Activated CD4-positive, alpha-beta memory T cell treated with anti-CD3 and anti-CD28 coated beads, Interleukin-2, amount 10 ng/mL, durations not matched to agents 7 days and 5 days (primary cell): ENCODE results near the gene NEDD4L. TPM values are rescaled to one million over a fixed set of nuclear protein-coding genes. Genes with fewer than 3 reads are reported as not detected.
"Not testable (repeated sequence)": the region's sequence is repeated elsewhere in the genome, so short reads cannot be mapped to it uniquely, and the experiment has no call there.

Experiments
- CTCF ChIA-PET: fragments of 350-600 bp; sonication (Branson Sonifier 250); formaldehyde crosslinking; loops from one replicate; lab custom pipeline; 2021; ENCODE audit warnings: antibody characterized with exemption, inconsistent platforms; lab: Charles Lee
- POLR2A ChIA-PET: fragments of 350-600 bp; sonication (Branson Sonifier 250); formaldehyde crosslinking; loops from one replicate; lab custom pipeline; 2021; ENCODE audit warnings: antibody characterized with exemption; lab: Charles Lee
- DNase-seq: peaks from one replicate; pipeline ENCODE4 v3.0.0-alpha.2; 2020
- H3K27ac Mint-ChIP-seq: one replicate; pipeline ENCODE4 v1.8.0; 2021; ENCODE audit warnings: mild to moderate bottlenecking, mixed read lengths
- H3K27me3 Mint-ChIP-seq: one replicate; pipeline ENCODE4 v1.8.0; 2021; ENCODE audit warnings: mixed read lengths
- H3K36me3 Mint-ChIP-seq: one replicate; pipeline ENCODE4 v1.8.0; 2021; ENCODE audit warnings: low read depth, mixed read lengths
- H3K4me1 Mint-ChIP-seq: one replicate; pipeline ENCODE4 v1.8.0; 2021; ENCODE audit warnings: mixed read lengths
- H3K4me3 Mint-ChIP-seq: one replicate; pipeline ENCODE4 v1.8.0; 2021; ENCODE audit warnings: mild to moderate bottlenecking, mixed read lengths
- H3K9me3 Mint-ChIP-seq: one replicate; pipeline ENCODE4 v1.8.0; 2021; ENCODE audit warnings: mixed read lengths
- total RNA-seq, 2 experiments: library from RNA; stranded (reverse); gene quantifications; one replicate each; pipeline ENCODE4 v1.2.3, GENCODE V29; 2021

NEDD4L gene
- total RNA-seq, 2 experiments from 2014 or later: 4.6 to 5.8 TPM

GRCh38 chr18:58416704-58417683, 373.0 kb downstream of the NEDD4L start:
- ChIA-PET CTCF (no interaction called here), POLR2A (no interaction called here)
- Mint-ChIP-seq H3K4me3 (no peak overlapping the region), H3K36me3 (no peaks in the 10 kb centered on the region), H3K27me3 (peaks cover 10% of the 10 kb centered on the region), H3K9me3 (peaks cover 7% of the 10 kb centered on the region), H3K27ac (no peak overlapping the region), H3K4me1 (no peaks in the 10 kb centered on the region)
- DNase-seq: no peak

GRCh38 chr18:58417752-58418151, 373.7 kb downstream of the NEDD4L start:
- Mint-ChIP-seq H3K9me3 (peaks cover 7% of the 10 kb centered on the region), H3K27me3 (peaks cover 10% of the 10 kb centered on the region), H3K4me1 (no peaks in the 10 kb centered on the region), H3K36me3 (no peaks in the 10 kb centered on the region), H3K27ac (no peak overlapping the region), H3K4me3 (no peak overlapping the region)
- DNase-seq: no peak
- POLR2A ChIA-PET: no interaction called here
- CTCF ChIA-PET: no interaction called here

GRCh38 chr18:58418361-58418760, 374.3 kb downstream of the NEDD4L start:
- H3K27ac Mint-ChIP-seq: no peak overlapping the region
- H3K36me3 Mint-ChIP-seq: no peaks in the 10 kb centered on the region
- peaks cover 7% of the 10 kb centered on the region for H3K9me3 Mint-ChIP-seq
- peaks cover 10% of the 10 kb centered on the region for H3K27me3 Mint-ChIP-seq
- CTCF ChIA-PET: no interaction called here
- POLR2A ChIA-PET: no interaction called here
- H3K4me3 Mint-ChIP-seq: no peak overlapping the region
- no peaks in the 10 kb centered on the region for H3K4me1 Mint-ChIP-seq
- no peak for DNase-seq

GRCh38 chr18:58419587-58420199, 375.7 kb downstream of the NEDD4L start:
- Mint-ChIP-seq H3K4me1 (no peaks in the 10 kb centered on the region), H3K27ac (no peak overlapping the region), H3K9me3 (peaks cover 7% of the 10 kb centered on the region), H3K4me3 (no peak overlapping the region), H3K27me3 (peaks cover 10% of the 10 kb centered on the region), H3K36me3 (no peaks in the 10 kb centered on the region)
- POLR2A ChIA-PET: no interaction called here
- CTCF ChIA-PET: no interaction called here
- no peak for DNase-seq

- no peak overlapping the region for H3K4me3 Mint-ChIP-seq
- DNase-seq: no peak
- H3K9me3 Mint-ChIP-seq: no peaks in the 10 kb centered on the region
- no peak overlapping the region for H3K27ac Mint-ChIP-seq
- ChIA-PET CTCF (no interaction called here), POLR2A (no interaction called here)
- H3K27me3 Mint-ChIP-seq: peaks cover 6% of the 10 kb centered on the region
- H3K4me1 Mint-ChIP-seq: peaks cover 2% of the 10 kb centered on the region
- H3K36me3 Mint-ChIP-seq: no peaks in the 10 kb centered on the region
Measured at GRCh38 chr18:58426611-58427010, 382.6 kb downstream of the NEDD4L start.

GRCh38 chr18:58427321-58427720, 383.3 kb downstream of the NEDD4L start:
- CTCF ChIA-PET: no interaction called here

GRCh38 chr18:58429442-58429841, 385.4 kb downstream of the NEDD4L start:
- Mint-ChIP-seq H3K4me3 (no peak overlapping the region), H3K36me3 (no peaks in the 10 kb centered on the region), H3K27ac (no peak overlapping the region), H3K4me1 (peaks cover 2% of the 10 kb centered on the region), H3K9me3 (no peaks in the 10 kb centered on the region), H3K27me3 (peaks cover 6% of the 10 kb centered on the region)
- ChIA-PET CTCF (no interaction called here), POLR2A (no interaction called here)
- no peak for DNase-seq

More at GRCh38 chr18:58427321-58427720, 383.3 kb downstream of the NEDD4L start:
- Mint-ChIP-seq H3K4me3 (no peak overlapping the region), H3K27me3 (peaks cover 6% of the 10 kb centered on the region), H3K27ac (no peak overlapping the region), H3K9me3 (no peaks in the 10 kb centered on the region), H3K4me1 (peaks cover 2% of the 10 kb centered on the region), H3K36me3 (no peaks in the 10 kb centered on the region)
- POLR2A ChIA-PET: no interaction called here
- no peak for DNase-seq

GRCh38 chr18:58431215-58431614, 387.2 kb downstream of the NEDD4L start:
- POLR2A ChIA-PET: no interaction called here
- Mint-ChIP-seq H3K4me1 (no peaks in the 10 kb centered on the region), H3K9me3 (no peaks in the 10 kb centered on the region), H3K27ac (no peak overlapping the region), H3K36me3 (peaks cover 2% of the 10 kb centered on the region), H3K27me3 (peaks cover 8% of the 10 kb centered on the region), H3K4me3 (no peak overlapping the region)
- CTCF ChIA-PET: no interaction called here
- no peak for DNase-seq

- H3K36me3 Mint-ChIP-seq: peaks cover 2% of the 10 kb centered on the region
- no peak overlapping the region for H3K4me3 Mint-ChIP-seq
- H3K4me1 Mint-ChIP-seq: no peaks in the 10 kb centered on the region
- CTCF ChIA-PET: no interaction called here
- H3K9me3 Mint-ChIP-seq: no peaks in the 10 kb centered on the region
- peaks cover 8% of the 10 kb centered on the region for H3K27me3 Mint-ChIP-seq
- H3K27ac Mint-ChIP-seq: no peak overlapping the region
- POLR2A ChIA-PET: no interaction called here
- no peak for DNase-seq
Measured at GRCh38 chr18:58432050-58432727, 388.2 kb downstream of the NEDD4L start.

- H3K4me3 Mint-ChIP-seq, POLR2A ChIA-PET, H3K27me3 Mint-ChIP-seq, H3K9me3 Mint-ChIP-seq, CTCF ChIA-PET, DNase-seq, H3K36me3 Mint-ChIP-seq, H3K27ac Mint-ChIP-seq: not testable (repeated sequence)
- H3K4me1 Mint-ChIP-seq: peaks cover 17% of the 10 kb centered on the region
Measured at GRCh38 chr18:58435221-58436005, 391.4 kb downstream of the NEDD4L start.

- Mint-ChIP-seq H3K27ac (peak overlapping the region; percentile 78), H3K9me3 (no peaks in the 10 kb centered on the region), H3K4me1 (peaks cover 17% of the 10 kb centered on the region), H3K36me3 (peaks cover 2% of the 10 kb centered on the region), H3K27me3 (peaks cover 2% of the 10 kb centered on the region), H3K4me3 (peak overlapping the region; percentile 74)
- DNase-seq: peak; percentile 21
- CTCF ChIA-PET: interaction anchor here (0.6 to 0.8 kb wide), 3 partner anchors 38 to 330 kb away, joined by 3 to 4 read pairs (median 3); no protein-coding TSS in a partner anchor
- POLR2A ChIA-PET: interaction anchor here (1.5 kb wide), 1 partner anchor 233 kb away, joined by 4 read pairs; the partner anchor contains the start of gene MALT1
Measured at GRCh38 chr18:58438161-58438957, 394.3 kb downstream of the NEDD4L start.

- CTCF ChIA-PET: interaction anchor here (0.7 kb wide), 1 partner anchor 39 kb away, joined by 3 read pairs; no protein-coding TSS in a partner anchor
- POLR2A ChIA-PET: interaction anchor here (1.0 to 1.5 kb wide), 2 partner anchors 11 to 232 kb away, joined by 3 to 4 read pairs; partner anchors contain the start of gene MALT1
Measured at GRCh38 chr18:58438958-58439300, 394.9 kb downstream of the NEDD4L start.

More at GRCh38 chr18:58438958-58439300, 394.9 kb downstream of the NEDD4L start:
- H3K36me3 Mint-ChIP-seq: peaks cover 2% of the 10 kb centered on the region
- peaks cover 2% of the 10 kb centered on the region for H3K27me3 Mint-ChIP-seq
- H3K27ac Mint-ChIP-seq: peak overlapping the region; percentile 78
- peak; percentile 19 for DNase-seq
- peak overlapping the region; percentile 74 for H3K4me3 Mint-ChIP-seq
- peaks cover 17% of the 10 kb centered on the region for H3K4me1 Mint-ChIP-seq
- H3K9me3 Mint-ChIP-seq: no peaks in the 10 kb centered on the region
